Kidney (tissue), 14 donors: ENCODE measurements around the gene GPD1. TPM values are rescaled to one million over a fixed set of nuclear protein-coding genes. Genes with fewer than 3 reads are reported as not detected.

Source experiments
- DNase-seq, 5 donors: peaks; one replicate each; pipeline ENCODE4 v3.0.0-alpha.2; 2013 to 2020
- FAIRE-seq: peaks from 2 replicates; lab custom pipeline; 2012; peaks lifted over from hg19 to GRCh38; lab: Jason Lieb, UNC
- H3K27ac ChIP-seq, 2 donors: one replicate each; pipeline ENCODE4 v1.7.0; 2013; ENCODE audit warnings: low read depth in 2 of 2, low read length in 2 of 2, inconsistent platforms in 1 of 2
- H3K27me3 ChIP-seq: one replicate; pipeline ENCODE4 v1.7.1; 2013; ENCODE audit warnings: low read length, inconsistent platforms; ENCODE audit not compliant: control insufficient read depth, insufficient read depth
- H3K36me3 ChIP-seq, 3 donors: one replicate each; pipeline versions ENCODE4 v1.7.0 to v1.7.1; 2013; ENCODE audit warnings: low read length in 3 of 3, control low read depth in 1 of 3, inconsistent platforms in 1 of 3; ENCODE audit not compliant: insufficient read depth in 3 of 3, control insufficient read depth in 2 of 3
- H3K4me1 ChIP-seq, 3 donors: one replicate each; pipeline versions ENCODE4 v1.7.0 to v1.7.1; 2013; ENCODE audit warnings: low read length in 3 of 3, inconsistent platforms in 1 of 3, low read depth in 1 of 3; ENCODE audit not compliant: control insufficient read depth in 2 of 3, insufficient read depth in 2 of 3
- H3K4me3 ChIP-seq, 3 donors: one replicate each; pipeline versions ENCODE4 v1.7.0 to v1.8.1; 2013; ENCODE audit warnings: low read length in 3 of 3, control low read depth in 1 of 3, inconsistent platforms in 1 of 3
- H3K9ac ChIP-seq, 3 donors: one replicate each; pipeline versions ENCODE4 v1.7.0 to v1.7.1; 2013; ENCODE audit warnings: low read length in 3 of 3, control low read depth in 1 of 3, inconsistent platforms in 1 of 3
- H3K9me3 ChIP-seq, 3 donors: one replicate each; pipeline versions ENCODE4 v1.7.0 to v1.7.1; 2013; ENCODE audit warnings: low read length in 3 of 3, control low read depth in 1 of 3, inconsistent platforms in 1 of 3; ENCODE audit not compliant: control insufficient read depth in 2 of 3, insufficient read depth in 1 of 3
- intact Hi-C: fragments of 100-400 bp; cut with DNase I; formaldehyde crosslinking; loops from one replicate; pipeline ENCODE4 v1.11.1; 2022
- polyA plus RNA-seq: library from polyadenylated mRNA; stranded (reverse); fragments of 350-450 nt; fragmentation: Illumina TruSeq; extraction: RNeasy Lipid Tissue Mini Kit (QIAGEN cat#74804); gene quantifications from one replicate; pipeline ENCODE4 v1.2.3, GENCODE V29; 2014; ENCODE audit warnings: low read depth, low replicate concordance; ENCODE audit not compliant: insufficient read depth
- total RNA-seq: library from RNA; stranded (reverse); fragmentation: NEBNext Ultra II Directional; extraction: Animal tissue kit (Norgen Biotek cat#: 25700); gene quantifications from one replicate; pipeline ENCODE4 v1.2.1, GENCODE V29; 2021
- TF ChIP-seq, protein P1 (sequence below): IDR thresholded peaks from 3 replicates; pipeline ENCODE4 v1.5.1; 2012; ENCODE audit warnings: mild to moderate bottlenecking, moderate library complexity, borderline replicate concordance; ENCODE audit not compliant: insufficient read depth; ENCODE audit errors: extremely low read depth
- donor health status: control.
- donor health status: control.
- donor health status: control.
- donor health status: control.
- donor health status: control.
- donor health status: DM: yes; HTN: yes; CAD: no.
- donor health status: Normal renal cell carcinoma (clear cell type).

The GPD1 gene
- total and polyA plus RNA-seq, 2 donors from 2014 or later: 15.1 to 139 TPM

DNA sequence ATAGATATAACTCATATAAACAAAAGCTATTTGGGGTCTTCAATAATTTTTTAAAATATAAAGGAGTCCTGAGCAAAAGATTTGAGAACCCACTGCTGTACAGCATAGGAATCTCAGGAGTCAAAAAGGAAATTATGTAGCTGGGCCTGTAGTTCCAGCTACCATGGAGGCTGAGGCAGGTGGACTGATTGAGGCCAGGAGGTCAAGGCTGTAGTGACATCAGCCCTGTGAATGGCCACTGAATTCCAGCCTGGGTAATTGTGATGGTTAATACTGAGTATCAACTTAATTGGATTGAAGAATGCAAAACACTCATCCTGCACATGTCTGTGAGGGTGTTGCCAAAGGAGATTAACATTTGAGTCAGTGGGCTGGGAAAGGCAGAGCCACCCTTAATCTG, 52.8 kb downstream of the GPD1 start:
- H3K27ac ChIP-seq: no peak overlapping the region
- DNase-seq (no peak), FAIRE-seq (no peak)
- H3K4me1 ChIP-seq: no peaks in the 10 kb centered on the region
- no peak overlapping the region for H3K9ac ChIP-seq
- H3K36me3 ChIP-seq: no peaks in the 10 kb centered on the region
- H3K4me3 ChIP-seq: no peak overlapping the region
- no peaks in the 10 kb centered on the region for H3K9me3 ChIP-seq
- intact Hi-C loops: no loop called here
- TF ChIP-seq, protein P1, sequence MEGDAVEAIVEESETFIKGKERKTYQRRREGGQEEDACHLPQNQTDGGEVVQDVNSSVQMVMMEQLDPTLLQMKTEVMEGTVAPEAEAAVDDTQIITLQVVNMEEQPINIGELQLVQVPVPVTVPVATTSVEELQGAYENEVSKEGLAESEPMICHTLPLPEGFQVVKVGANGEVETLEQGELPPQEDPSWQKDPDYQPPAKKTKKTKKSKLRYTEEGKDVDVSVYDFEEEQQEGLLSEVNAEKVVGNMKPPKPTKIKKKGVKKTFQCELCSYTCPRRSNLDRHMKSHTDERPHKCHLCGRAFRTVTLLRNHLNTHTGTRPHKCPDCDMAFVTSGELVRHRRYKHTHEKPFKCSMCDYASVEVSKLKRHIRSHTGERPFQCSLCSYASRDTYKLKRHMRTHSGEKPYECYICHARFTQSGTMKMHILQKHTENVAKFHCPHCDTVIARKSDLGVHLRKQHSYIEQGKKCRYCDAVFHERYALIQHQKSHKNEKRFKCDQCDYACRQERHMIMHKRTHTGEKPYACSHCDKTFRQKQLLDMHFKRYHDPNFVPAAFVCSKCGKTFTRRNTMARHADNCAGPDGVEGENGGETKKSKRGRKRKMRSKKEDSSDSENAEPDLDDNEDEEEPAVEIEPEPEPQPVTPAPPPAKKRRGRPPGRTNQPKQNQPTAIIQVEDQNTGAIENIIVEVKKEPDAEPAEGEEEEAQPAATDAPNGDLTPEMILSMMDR: no peak
- H3K27me3 ChIP-seq: no peaks in the 10 kb centered on the region

DNA sequence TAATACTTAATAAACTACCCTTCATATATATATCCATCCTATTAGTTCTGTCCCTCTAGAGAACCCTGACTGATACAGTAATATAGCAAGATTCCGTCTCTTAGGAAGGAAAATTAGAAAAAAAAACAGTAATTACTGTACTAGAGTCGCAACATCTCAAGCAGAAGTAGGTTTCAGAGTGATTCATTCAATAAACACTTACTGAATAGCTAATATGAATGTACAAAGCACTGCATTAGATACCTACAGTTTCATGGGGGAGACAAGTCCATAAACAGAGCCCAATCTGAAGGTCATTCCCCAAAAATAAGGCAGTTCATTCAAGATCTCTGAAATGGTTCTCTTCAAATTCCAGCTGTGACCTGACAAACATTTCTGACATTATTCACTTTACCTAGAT, 53.5 kb downstream of the GPD1 start:
- H3K9me3 ChIP-seq: no peaks in the 10 kb centered on the region
- H3K36me3 ChIP-seq: no peaks in the 10 kb centered on the region
- TF ChIP-seq, protein P1: no peak
- H3K9ac ChIP-seq: no peak overlapping the region
- FAIRE-seq (no peak), DNase-seq (no peak)
- intact Hi-C loops: no loop called here
- no peaks in the 10 kb centered on the region for H3K27me3 ChIP-seq
- H3K27ac ChIP-seq: no peak overlapping the region
- H3K4me3 ChIP-seq: no peak overlapping the region
- no peaks in the 10 kb centered on the region for H3K4me1 ChIP-seq

DNA sequence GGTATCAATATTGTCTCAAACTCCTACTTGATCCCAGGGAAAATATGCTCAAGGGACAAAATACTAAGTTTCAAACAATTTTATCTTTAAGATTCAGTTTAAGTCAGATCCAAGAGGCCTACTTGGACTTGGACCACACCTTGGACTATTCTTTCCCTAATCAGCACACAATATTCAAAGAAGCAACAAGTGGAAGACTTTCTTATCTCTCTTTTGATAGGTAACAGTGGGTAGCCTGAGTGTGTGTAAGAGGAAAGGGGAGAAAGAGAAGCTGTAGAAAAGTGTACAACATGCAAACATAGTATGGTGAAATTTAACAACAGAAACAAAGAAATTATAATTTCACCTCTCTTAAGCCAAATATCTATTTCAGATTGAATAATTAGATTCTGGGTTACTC, 56.8 kb downstream of the GPD1 start:
- intact Hi-C loops: no loop called here
- no peak for FAIRE-seq
- no peaks in the 10 kb centered on the region for H3K4me1 ChIP-seq

More for the DNA sequence above, 56.8 kb downstream of the GPD1 start:
- no peak overlapping the region for H3K4me3 ChIP-seq
- no peak for DNase-seq
- no peak overlapping the region for H3K9ac ChIP-seq
- TF ChIP-seq, protein P1: no peak
- no peaks in the 10 kb centered on the region for H3K9me3 ChIP-seq
- no peaks in the 10 kb centered on the region for H3K36me3 ChIP-seq
- H3K27me3 ChIP-seq: no peaks in the 10 kb centered on the region
- H3K27ac ChIP-seq: no peak overlapping the region

Other genes starting within 250 kb of the GPD1 start
- 5.5 TPM for gene FAIM2, start 200.1 kb upstream of the GPD1 start, total RNA-seq
- 1.3 TPM for gene FAIM2, start 200.1 kb upstream of the GPD1 start, polyA plus RNA-seq
- gene AQP2, start 153.3 kb upstream of the GPD1 start, total RNA-seq: 122 TPM
- gene AQP2, start 153.3 kb upstream of the GPD1 start, polyA plus RNA-seq: 666 TPM
- 0.91 TPM for gene AQP5, start 142.1 kb upstream of the GPD1 start, total RNA-seq
- 0.99 TPM for gene AQP5, start 142.1 kb upstream of the GPD1 start, polyA plus RNA-seq
- 12.0 TPM for gene AQP6, start 131.1 kb upstream of the GPD1 start, total RNA-seq
- gene AQP6, start 131.1 kb upstream of the GPD1 start, polyA plus RNA-seq: 74.1 TPM
- 7.7 TPM for gene RACGAP1, start 78.5 kb upstream of the GPD1 start, total RNA-seq
- 5.0 TPM for gene RACGAP1, start 78.5 kb upstream of the GPD1 start, polyA plus RNA-seq
- gene ASIC1, start 46.4 kb upstream of the GPD1 start, total RNA-seq: 1.6 TPM
- 0.99 TPM for gene ASIC1, start 46.4 kb upstream of the GPD1 start, polyA plus RNA-seq
- gene SMARCD1, start 18.7 kb upstream of the GPD1 start, total RNA-seq: 51.1 TPM
- 21.9 TPM for gene SMARCD1, start 18.7 kb upstream of the GPD1 start, polyA plus RNA-seq
- 68.2 TPM for gene COX14, start 8.2 kb downstream of the GPD1 start, total RNA-seq
- gene COX14, start 8.2 kb downstream of the GPD1 start, polyA plus RNA-seq: 242 TPM
- gene CERS5, start 63.4 kb downstream of the GPD1 start, total RNA-seq: 52.1 TPM
- gene CERS5, start 63.4 kb downstream of the GPD1 start, polyA plus RNA-seq: 40.2 TPM
- gene LIMA1, start 179.5 kb downstream of the GPD1 start, total RNA-seq: 76.1 TPM
- gene LIMA1, start 179.5 kb downstream of the GPD1 start, polyA plus RNA-seq: 43.1 TPM